PFSK-1 (cell line): ENCODE results near the gene ROBO1.

Experiments used
- FOXP2 ChIP-seq: optimal IDR thresholded peaks from 2 replicates; pipeline ENCODE3; 2011; ENCODE audit warnings: borderline replicate concordance, control low read depth, inconsistent platforms; ENCODE audit not compliant: insufficient read depth; ENCODE audit errors: extremely low read length, extremely low read depth
- POLR2AphosphoS5 ChIP-seq: IDR thresholded peaks from 2 replicates; pipeline ENCODE4 v1.6.1; 2012; ENCODE audit warnings: low read depth, mild to moderate bottlenecking, control low read depth, low read length, moderate library complexity
- SIN3A ChIP-seq: IDR thresholded peaks from 2 replicates; pipeline ENCODE4 v1.6.1; 2012; ENCODE audit warnings: mild to moderate bottlenecking, low read length, moderate library complexity, borderline replicate concordance; ENCODE audit not compliant: insufficient read depth
- TAF1 ChIP-seq: IDR thresholded peaks from 2 replicates; pipeline ENCODE4 v1.6.1; 2012; ENCODE audit warnings: low read length, control low read depth, borderline replicate concordance; ENCODE audit not compliant: insufficient read depth
- TF ChIP-seq, protein P1 (sequence below), 2 experiments: IDR thresholded peaks; 2 replicates each; pipeline versions ENCODE4 v1.6.1 to v1.8.0; 2011 to 2012; ENCODE audit warnings: low read depth in 2 of 2, low read length in 2 of 2, control low read depth in 1 of 2, inconsistent platforms in 1 of 2, mild to moderate bottlenecking in 1 of 2, moderate library complexity in 1 of 2; ENCODE audit not compliant: insufficient read depth in 1 of 2

Gene ROBO1

DNA sequence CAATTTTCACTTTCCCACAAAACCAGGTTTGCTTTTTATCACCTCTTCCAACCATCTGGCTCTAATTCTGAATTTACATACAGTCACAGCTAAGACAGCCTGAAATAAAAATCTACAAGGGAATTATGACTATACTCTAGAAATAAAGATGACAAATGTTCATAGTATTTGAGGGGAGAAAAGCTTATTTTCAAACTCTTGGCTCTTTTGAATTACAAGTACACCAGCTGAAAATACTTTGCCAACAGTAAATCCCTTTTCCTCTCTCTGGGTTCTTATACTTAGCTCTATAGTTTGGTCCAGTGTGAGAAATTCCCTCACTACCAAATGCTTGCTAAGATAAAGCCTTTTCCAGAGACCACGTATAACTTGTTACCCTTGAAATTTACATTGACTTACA is 1037.9 kb downstream of the ROBO1 start:
- TF ChIP-seq SIN3A (no peak), TAF1 (no peak), FOXP2 (no peak), POLR2AphosphoS5 (no peak)
- TF ChIP-seq, protein P1, sequence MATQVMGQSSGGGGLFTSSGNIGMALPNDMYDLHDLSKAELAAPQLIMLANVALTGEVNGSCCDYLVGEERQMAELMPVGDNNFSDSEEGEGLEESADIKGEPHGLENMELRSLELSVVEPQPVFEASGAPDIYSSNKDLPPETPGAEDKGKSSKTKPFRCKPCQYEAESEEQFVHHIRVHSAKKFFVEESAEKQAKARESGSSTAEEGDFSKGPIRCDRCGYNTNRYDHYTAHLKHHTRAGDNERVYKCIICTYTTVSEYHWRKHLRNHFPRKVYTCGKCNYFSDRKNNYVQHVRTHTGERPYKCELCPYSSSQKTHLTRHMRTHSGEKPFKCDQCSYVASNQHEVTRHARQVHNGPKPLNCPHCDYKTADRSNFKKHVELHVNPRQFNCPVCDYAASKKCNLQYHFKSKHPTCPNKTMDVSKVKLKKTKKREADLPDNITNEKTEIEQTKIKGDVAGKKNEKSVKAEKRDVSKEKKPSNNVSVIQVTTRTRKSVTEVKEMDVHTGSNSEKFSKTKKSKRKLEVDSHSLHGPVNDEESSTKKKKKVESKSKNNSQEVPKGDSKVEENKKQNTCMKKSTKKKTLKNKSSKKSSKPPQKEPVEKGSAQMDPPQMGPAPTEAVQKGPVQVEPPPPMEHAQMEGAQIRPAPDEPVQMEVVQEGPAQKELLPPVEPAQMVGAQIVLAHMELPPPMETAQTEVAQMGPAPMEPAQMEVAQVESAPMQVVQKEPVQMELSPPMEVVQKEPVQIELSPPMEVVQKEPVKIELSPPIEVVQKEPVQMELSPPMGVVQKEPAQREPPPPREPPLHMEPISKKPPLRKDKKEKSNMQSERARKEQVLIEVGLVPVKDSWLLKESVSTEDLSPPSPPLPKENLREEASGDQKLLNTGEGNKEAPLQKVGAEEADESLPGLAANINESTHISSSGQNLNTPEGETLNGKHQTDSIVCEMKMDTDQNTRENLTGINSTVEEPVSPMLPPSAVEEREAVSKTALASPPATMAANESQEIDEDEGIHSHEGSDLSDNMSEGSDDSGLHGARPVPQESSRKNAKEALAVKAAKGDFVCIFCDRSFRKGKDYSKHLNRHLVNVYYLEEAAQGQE (IDR thresholded peaks at IDR 0.05; ENCODE audit: insufficient read depth in 1 of 2, low read depth in 2 of 2, low read length in 2 of 2), result no peak

DNA sequence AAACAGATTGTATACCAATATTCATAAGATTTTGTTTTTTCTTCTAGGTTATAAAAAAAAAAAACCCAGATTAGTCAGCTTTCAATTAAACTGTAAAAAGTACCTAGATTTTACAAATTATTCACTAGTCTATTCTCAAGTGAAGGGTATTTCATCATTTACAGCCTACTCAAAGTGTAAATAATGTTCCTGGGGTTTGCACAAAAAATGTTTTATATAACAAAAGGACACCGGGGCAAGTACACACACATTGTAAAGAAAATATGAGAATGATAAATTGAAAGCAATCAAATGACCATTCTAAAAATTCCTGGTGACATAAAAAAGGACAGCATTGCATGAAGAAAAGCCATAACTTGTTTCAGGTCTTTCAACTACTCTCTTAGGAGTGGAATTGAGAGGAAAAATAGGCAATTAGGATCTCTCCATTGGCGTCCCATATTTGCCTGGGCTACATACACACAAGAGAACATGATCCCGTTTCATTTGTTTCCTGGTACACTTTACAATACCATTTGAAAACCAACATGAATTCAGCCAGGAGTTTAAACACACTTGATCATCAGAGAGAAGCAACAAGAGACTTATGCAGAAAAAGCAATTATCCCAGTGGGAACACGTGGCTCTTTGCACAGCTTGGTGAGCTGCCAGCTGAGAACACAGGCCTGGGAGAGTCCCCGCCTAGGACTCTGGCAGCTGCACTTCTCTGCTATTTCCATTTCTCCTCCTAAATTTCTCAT is 1039.2 kb downstream of the ROBO1 start:
- no peak for TF ChIP-seq POLR2AphosphoS5

DNA sequence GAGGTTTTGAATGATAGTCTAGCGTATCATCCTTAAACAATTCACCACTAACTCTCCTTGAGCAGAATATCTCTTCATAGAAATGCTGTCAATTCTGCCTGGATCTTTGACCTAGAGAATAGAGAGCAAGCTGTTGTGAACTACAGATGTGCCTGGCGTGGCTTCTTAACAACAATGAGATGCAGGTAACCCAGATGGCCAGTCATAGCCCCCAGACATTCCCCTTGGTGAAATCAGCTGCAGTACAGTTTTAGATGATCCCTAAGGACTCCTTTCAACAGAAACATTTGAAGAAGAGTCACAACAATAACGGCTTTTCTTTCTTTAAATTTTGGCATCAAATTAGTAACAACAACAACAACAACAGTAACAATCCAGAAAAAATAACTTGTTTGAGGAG is 1041.3 kb downstream of the ROBO1 start:
- TF ChIP-seq TAF1 (no peak), FOXP2 (no peak), SIN3A (no peak), POLR2AphosphoS5 (no peak)
- TF ChIP-seq, protein P1 (IDR thresholded peaks at IDR 0.05; ENCODE audit: insufficient read depth in 1 of 2, low read depth in 2 of 2, low read length in 2 of 2), result no peak

GRCh38 chr3:78725703-78726246 is 1042.0 kb downstream of the ROBO1 start:
- TF ChIP-seq SIN3A (no peak), TAF1 (no peak), FOXP2 (no peak), POLR2AphosphoS5 (no peak)
- TF ChIP-seq, protein P1 (IDR thresholded peaks at IDR 0.05; ENCODE audit: insufficient read depth in 1 of 2, low read depth in 2 of 2, low read length in 2 of 2), result no peak

- no peak for TF ChIP-seq FOXP2
- TF ChIP-seq SIN3A, result no peak
- TF ChIP-seq TAF1, result no peak
- no peak for TF ChIP-seq POLR2AphosphoS5
- TF ChIP-seq, protein P1 (IDR thresholded peaks at IDR 0.05; ENCODE audit: insufficient read depth in 1 of 2, low read depth in 2 of 2, low read length in 2 of 2), result no peak
Observed at GRCh38 chr3:78724859-78725258, 1042.9 kb downstream of the ROBO1 start.
